ENCODE measurements around the gene RAB22A.

Gene RAB22A

DNA sequence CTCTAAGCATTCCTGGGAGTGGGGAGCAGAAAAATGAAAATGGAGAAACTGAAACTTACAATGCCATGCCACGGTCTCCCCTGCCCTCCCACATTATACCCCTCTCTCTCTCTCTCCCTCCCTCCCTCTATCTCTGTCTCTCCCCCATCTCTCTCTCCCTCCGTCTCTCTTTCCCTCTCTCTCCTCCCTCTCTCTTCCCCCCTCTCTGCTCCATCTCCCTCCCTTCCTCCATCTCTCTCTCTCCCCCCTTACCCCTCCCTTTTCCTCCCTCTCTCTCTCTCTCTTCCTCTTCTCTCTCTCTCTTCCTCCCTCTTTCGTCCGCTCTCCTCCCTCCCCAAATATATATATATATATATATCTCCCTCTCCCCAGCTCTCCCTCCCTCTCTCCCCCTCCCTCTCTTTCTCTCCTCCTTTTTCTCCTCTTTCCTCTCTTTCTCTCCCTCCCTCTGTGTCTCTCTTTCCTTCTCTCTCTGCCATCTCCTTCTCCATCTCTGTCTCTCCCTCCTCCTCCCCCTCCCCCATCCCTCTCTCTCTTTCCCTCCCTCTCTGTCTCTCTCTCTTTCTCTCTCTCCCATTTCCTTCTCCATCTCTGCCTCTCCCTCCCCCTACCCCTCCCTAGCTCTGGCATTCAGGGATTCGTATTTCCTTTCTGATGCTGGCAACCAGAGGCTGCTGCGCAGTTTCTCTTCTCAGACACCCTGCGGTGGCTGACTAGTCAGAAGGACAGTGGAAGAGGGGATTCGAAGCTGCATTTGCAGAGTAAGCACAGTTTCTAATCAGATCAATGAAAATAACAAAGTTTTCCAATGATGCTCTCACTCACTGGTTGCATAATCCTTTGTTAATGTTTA lies 65.6 kb downstream of the RAB22A start:
- no peaks in the 10 kb centered on the region for H3K9me3 ChIP-seq (ENCODE audit: control insufficient read depth, low read length)
- no peaks in the 10 kb centered on the region for H3K4me1 ChIP-seq (ENCODE audit: control insufficient read depth, insufficient read depth, low read length)
- no peak overlapping the region for H3K4me3 ChIP-seq (ENCODE audit: low read length)
- H3K36me3 ChIP-seq (ENCODE audit: control insufficient read depth, insufficient read depth, low read length, severe bottlenecking): no peaks in the 10 kb centered on the region
- no peak overlapping the region for H3K9ac ChIP-seq (ENCODE audit: low read length)
- DNase-seq (ENCODE audit: low read depth): peak; percentile 73
- peaks cover 3% of the 10 kb centered on the region for H3K27me3 ChIP-seq (replicated peaks; ENCODE audit: control insufficient read depth, insufficient read depth, low read length)

DNA sequence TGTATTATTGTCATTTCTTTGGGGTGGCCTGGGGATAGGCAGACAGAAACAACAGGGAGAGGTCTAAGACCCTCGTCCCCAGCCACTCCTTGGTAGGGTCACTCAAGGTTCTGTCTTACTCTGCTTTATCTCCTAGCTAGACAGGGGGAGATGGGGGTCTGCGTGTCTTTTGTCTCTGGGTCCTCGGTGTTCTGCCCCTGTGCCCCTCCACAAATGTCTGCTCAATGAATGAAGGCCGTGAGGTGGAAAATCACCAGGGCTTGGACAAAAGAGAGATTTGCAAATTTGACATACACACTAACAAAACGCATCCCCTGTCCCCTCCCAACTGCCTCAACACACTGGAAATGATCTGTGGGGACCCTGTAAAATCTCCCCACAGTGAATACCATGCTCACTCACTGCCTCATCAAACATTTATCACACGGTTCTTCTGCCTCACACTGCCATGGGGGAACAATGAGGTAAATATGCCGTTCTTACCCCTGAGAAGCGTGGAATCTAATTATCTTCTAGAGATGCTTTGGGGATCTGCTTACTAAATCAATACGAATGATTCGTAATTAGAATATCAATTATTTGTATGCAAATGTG lies 66.3 kb downstream of the RAB22A start:
- no peaks in the 10 kb centered on the region for H3K36me3 ChIP-seq (ENCODE audit: control insufficient read depth, insufficient read depth, low read length, severe bottlenecking)

GRCh38 chr20:58377017-58377416 lies 67.5 kb downstream of the RAB22A start:
- Histone ChIP-seq H3K4me1 (ENCODE audit: control insufficient read depth, insufficient read depth, low read length) (no peaks in the 10 kb centered on the region), H3K9ac (ENCODE audit: low read length) (no peak overlapping the region), H3K36me3 (ENCODE audit: control insufficient read depth, insufficient read depth, low read length, severe bottlenecking) (no peaks in the 10 kb centered on the region), H3K27me3 (replicated peaks; ENCODE audit: control insufficient read depth, insufficient read depth, low read length) (peaks cover 3% of the 10 kb centered on the region), H3K9me3 (ENCODE audit: control insufficient read depth, low read length) (peaks cover 9% of the 10 kb centered on the region), H3K4me3 (ENCODE audit: low read length) (no peak overlapping the region)
- no peak for DNase-seq (ENCODE audit: low read depth)

More for the DNA sequence above, 66.3 kb downstream of the RAB22A start:
- Histone ChIP-seq H3K9ac (ENCODE audit: low read length) (no peak overlapping the region), H3K4me1 (ENCODE audit: control insufficient read depth, insufficient read depth, low read length) (no peaks in the 10 kb centered on the region), H3K9me3 (ENCODE audit: control insufficient read depth, low read length) (no peaks in the 10 kb centered on the region), H3K4me3 (ENCODE audit: low read length) (no peak overlapping the region), H3K27me3 (replicated peaks; ENCODE audit: control insufficient read depth, insufficient read depth, low read length) (peaks cover 3% of the 10 kb centered on the region)
- DNase-seq (ENCODE audit: low read depth): no peak

DNA sequence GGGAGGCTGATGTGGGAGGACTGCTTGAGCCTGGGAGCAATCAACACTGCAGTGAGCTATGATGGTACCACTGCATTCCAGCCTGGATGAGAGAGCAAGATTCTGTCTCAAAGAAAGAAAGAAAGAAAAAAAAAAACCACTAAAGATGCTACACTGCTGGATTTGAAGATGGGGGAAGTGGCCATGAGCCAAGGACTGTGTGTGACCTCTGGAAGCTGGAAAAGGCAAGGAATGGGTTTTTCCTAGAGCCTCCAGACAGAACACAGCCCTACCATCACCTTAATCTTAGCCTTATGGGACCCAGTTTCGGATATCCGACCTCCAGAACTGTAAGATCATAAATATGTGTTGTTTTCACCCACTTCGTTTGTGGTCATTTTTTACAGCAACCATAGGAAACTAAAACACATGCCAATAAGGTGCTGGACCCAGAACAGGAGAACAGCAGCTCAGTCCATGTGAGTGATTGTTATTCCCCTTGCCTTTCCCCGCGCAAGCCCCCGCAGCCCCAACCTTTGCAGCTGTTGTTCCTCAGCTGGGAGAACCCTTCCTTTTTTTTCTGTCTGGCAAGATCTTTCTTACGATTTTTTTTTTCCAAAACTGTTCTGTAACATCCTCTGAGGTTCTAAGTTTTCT lies 68.4 kb downstream of the RAB22A start:
- Histone ChIP-seq H3K9me3 (ENCODE audit: control insufficient read depth, low read length) (peaks cover 15% of the 10 kb centered on the region), H3K9ac (ENCODE audit: low read length) (no peak overlapping the region), H3K4me3 (ENCODE audit: low read length) (no peak overlapping the region), H3K36me3 (ENCODE audit: control insufficient read depth, insufficient read depth, low read length, severe bottlenecking) (no peaks in the 10 kb centered on the region), H3K4me1 (ENCODE audit: control insufficient read depth, insufficient read depth, low read length) (no peaks in the 10 kb centered on the region), H3K27me3 (replicated peaks; ENCODE audit: control insufficient read depth, insufficient read depth, low read length) (peaks cover 3% of the 10 kb centered on the region)
- DNase-seq (ENCODE audit: low read depth): no peak

DNA sequence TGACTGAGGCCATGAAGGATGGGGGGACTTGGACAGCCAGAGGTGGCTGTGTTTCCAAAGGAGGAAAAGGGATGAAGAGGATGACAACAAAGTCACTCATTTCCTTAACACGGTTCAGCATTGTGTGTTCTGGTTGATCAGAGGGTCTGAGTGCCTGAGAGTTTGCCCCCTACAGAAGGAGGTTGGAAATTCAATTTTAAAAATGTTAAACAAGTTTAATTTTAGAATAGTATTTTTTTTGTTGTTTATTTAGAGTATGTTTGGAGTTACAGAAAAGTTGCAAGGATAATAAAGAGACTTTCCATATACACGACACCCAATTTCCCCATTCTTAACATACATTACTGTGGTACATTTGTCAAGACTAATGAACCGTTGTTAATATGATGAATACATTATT lies 69.2 kb downstream of the RAB22A start:
- no peak overlapping the region for H3K4me3 ChIP-seq (ENCODE audit: low read length)

GRCh38 chr20:58381627-58382026 lies 72.1 kb downstream of the RAB22A start:
- H3K27me3 ChIP-seq (replicated peaks; ENCODE audit: control insufficient read depth, insufficient read depth, low read length): no peaks in the 10 kb centered on the region
- H3K9ac ChIP-seq (ENCODE audit: low read length): no peak overlapping the region
- no peak for DNase-seq (ENCODE audit: low read depth)
- H3K36me3 ChIP-seq (ENCODE audit: control insufficient read depth, insufficient read depth, low read length, severe bottlenecking): no peaks in the 10 kb centered on the region
- no peaks in the 10 kb centered on the region for H3K4me1 ChIP-seq (ENCODE audit: control insufficient read depth, insufficient read depth, low read length)
- peaks cover 15% of the 10 kb centered on the region for H3K9me3 ChIP-seq (ENCODE audit: control insufficient read depth, low read length)
- H3K4me3 ChIP-seq (ENCODE audit: low read length): no peak overlapping the region

More for the DNA sequence above, 69.2 kb downstream of the RAB22A start:
- Histone ChIP-seq H3K9ac (ENCODE audit: low read length) (no peak overlapping the region), H3K4me1 (ENCODE audit: control insufficient read depth, insufficient read depth, low read length) (no peaks in the 10 kb centered on the region), H3K27me3 (replicated peaks; ENCODE audit: control insufficient read depth, insufficient read depth, low read length) (peaks cover 3% of the 10 kb centered on the region), H3K36me3 (ENCODE audit: control insufficient read depth, insufficient read depth, low read length, severe bottlenecking) (no peaks in the 10 kb centered on the region), H3K9me3 (ENCODE audit: control insufficient read depth, low read length) (peaks cover 15% of the 10 kb centered on the region)
- DNase-seq (ENCODE audit: low read depth): no peak

DNA sequence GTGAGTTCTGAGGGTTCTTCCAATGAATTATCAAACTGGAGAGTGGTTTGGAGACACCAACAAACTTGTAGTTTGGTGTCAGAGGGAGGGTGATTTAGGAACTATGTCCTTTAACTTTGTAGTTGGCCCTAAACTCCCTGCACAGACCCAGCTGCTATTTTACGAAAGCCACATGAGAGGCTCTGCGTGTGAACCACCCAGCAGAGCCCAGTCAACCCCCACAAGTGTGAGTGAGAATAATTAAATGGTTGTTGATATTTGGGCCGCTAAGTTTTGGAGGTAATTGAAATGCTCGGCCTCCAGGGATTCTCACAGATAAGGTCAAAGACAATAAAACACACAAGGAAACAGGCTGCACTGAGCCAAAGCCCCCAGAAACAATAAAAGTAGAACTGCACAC lies 72.6 kb downstream of the RAB22A start:
- no peaks in the 10 kb centered on the region for H3K4me1 ChIP-seq (ENCODE audit: control insufficient read depth, insufficient read depth, low read length)
- H3K9ac ChIP-seq (ENCODE audit: low read length): no peak overlapping the region
- DNase-seq (ENCODE audit: low read depth): no peak
- H3K9me3 ChIP-seq (ENCODE audit: control insufficient read depth, low read length): peaks cover 15% of the 10 kb centered on the region
- H3K4me3 ChIP-seq (ENCODE audit: low read length): no peak overlapping the region
- no peaks in the 10 kb centered on the region for H3K36me3 ChIP-seq (ENCODE audit: control insufficient read depth, insufficient read depth, low read length, severe bottlenecking)
- H3K27me3 ChIP-seq (replicated peaks; ENCODE audit: control insufficient read depth, insufficient read depth, low read length): no peaks in the 10 kb centered on the region

GRCh38 chr20:58384821-58385220 lies 75.3 kb downstream of the RAB22A start:
- Histone ChIP-seq H3K9me3 (ENCODE audit: control insufficient read depth, low read length) (peaks cover 24% of the 10 kb centered on the region), H3K27me3 (replicated peaks; ENCODE audit: control insufficient read depth, insufficient read depth, low read length) (no peaks in the 10 kb centered on the region), H3K36me3 (ENCODE audit: control insufficient read depth, insufficient read depth, low read length, severe bottlenecking) (no peaks in the 10 kb centered on the region), H3K4me3 (ENCODE audit: low read length) (no peak overlapping the region), H3K9ac (ENCODE audit: low read length) (no peak overlapping the region), H3K4me1 (ENCODE audit: control insufficient read depth, insufficient read depth, low read length) (peaks cover under 1% of the 10 kb centered on the region)
- no peak for DNase-seq (ENCODE audit: low read depth)

DNA sequence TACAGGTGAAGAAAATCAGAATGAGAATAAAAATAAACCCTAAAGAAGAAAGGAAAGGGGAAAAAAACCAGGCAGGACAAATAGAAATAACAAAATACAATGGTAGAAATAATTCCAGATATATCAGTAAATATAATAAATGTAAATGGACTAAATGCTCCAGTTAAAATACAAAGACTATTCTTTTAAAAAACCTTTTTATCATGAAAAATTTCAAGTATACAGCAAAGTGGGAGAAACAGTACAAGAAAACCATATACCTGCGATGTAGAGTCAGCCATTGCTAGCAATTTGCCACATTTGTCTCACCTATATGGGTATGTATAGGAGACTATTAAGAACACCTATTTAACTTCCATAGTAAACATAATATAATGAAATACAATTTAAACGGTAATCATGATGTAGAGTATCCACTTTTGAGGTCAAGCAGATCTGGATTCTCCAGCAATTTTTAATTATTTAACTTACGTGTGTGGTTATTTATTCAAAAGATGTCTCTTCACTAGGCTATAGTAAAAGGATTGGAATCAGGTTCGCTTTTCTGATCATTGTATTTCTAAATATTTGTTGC lies 78.6 kb downstream of the RAB22A start:
- DNase-seq (ENCODE audit: low read depth): no peak
- peaks cover 10% of the 10 kb centered on the region for H3K9me3 ChIP-seq (ENCODE audit: control insufficient read depth, low read length)
- peak overlapping the region; percentile 85 for H3K4me3 ChIP-seq (ENCODE audit: low read length)
- H3K9ac ChIP-seq (ENCODE audit: low read length): peak overlapping the region; percentile 80
- no peaks in the 10 kb centered on the region for H3K27me3 ChIP-seq (replicated peaks; ENCODE audit: control insufficient read depth, insufficient read depth, low read length)
- H3K36me3 ChIP-seq (ENCODE audit: control insufficient read depth, insufficient read depth, low read length, severe bottlenecking): peaks cover 2% of the 10 kb centered on the region
- peaks cover 16% of the 10 kb centered on the region for H3K4me1 ChIP-seq (ENCODE audit: control insufficient read depth, insufficient read depth, low read length)

DNA sequence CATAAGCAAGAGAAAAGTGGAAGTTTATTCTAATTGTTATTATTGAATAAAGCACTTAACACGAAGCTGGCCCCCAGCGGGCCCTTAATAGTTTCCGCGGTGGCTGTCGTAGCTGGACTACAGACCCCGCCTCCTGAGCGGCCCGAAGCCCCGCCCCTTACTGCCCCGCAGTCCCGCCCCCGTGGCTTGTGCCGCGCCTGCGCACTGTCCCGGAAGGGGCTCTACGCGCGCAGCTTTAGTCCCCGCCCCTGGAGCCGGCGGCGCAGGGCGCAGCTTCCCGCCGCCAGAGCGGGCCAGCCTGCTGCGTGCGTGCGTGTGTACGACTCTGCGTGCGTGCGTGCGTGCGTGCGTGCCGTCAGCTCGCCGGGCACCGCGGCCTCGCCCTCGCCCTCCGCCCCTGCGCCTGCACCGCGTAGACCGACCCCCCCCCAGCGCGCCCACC lies 79.4 kb downstream of the RAB22A start, which contains the start of gene VAPB:
TSS of gene VAPB (plus strand) at position 348 of the 442 bp plus-strand sequence. CDS start 231 bp downstream, outside the sequence.
- peaks cover 16% of the 10 kb centered on the region for H3K4me1 ChIP-seq (ENCODE audit: control insufficient read depth, insufficient read depth, low read length)
- H3K27me3 ChIP-seq (replicated peaks; ENCODE audit: control insufficient read depth, insufficient read depth, low read length): no peaks in the 10 kb centered on the region
- DNase-seq (ENCODE audit: low read depth): peak; percentile 99
- H3K9me3 ChIP-seq (ENCODE audit: control insufficient read depth, low read length): peaks cover 10% of the 10 kb centered on the region
- peak within 1 kb of the TSS; percentile 94 for H3K4me3 ChIP-seq (ENCODE audit: low read length)
- H3K36me3 ChIP-seq (ENCODE audit: control insufficient read depth, insufficient read depth, low read length, severe bottlenecking): peaks cover 2% of the 10 kb centered on the region
- H3K9ac ChIP-seq (ENCODE audit: low read length): peak within 1 kb of the TSS; percentile 93
